ENCODE data around the gene ATRNL1. TPM values are rescaled to one million over a fixed set of nuclear protein-coding genes. Genes with fewer than 3 reads are reported as not detected.

Gene ATRNL1
- total RNA-seq, 4 donors from 2014 or later, result 4.4 to 18.4 (median 14.4) TPM

- DNase-seq, result no peak
- H3K36me3 ChIP-seq, result no peaks in the 10 kb centered on the region
- in situ Hi-C loops (cut with MboI; ENCODE audit: low pct_ligation_motif_present in 1 of 4, low pct_unique_long_range_greater_than_20kb in 1 of 4, low sequenced_read_pairs in 3 of 4) (no loop called here), intact Hi-C loops (cut with DNase I; ENCODE audit: low total_unique reads) (no loop called here)
- no peak overlapping the region for H3K27ac ChIP-seq
- no peak overlapping the region for H3K4me3 ChIP-seq
- no peaks in the 10 kb centered on the region for H3K27me3 ChIP-seq
- TF ChIP-seq POLR2AphosphoS5 (IDR thresholded peaks at IDR 0.05) (no peak), CTCF (IDR thresholded peaks at IDR 0.05) (no peak), POLR2A (IDR thresholded peaks at IDR 0.05) (no peak), EP300 (IDR thresholded peaks at IDR 0.05; ENCODE audit: low read depth) (no peak)
- 72 to 85% methylated on average over 1 of the region's 1 CpG for WGBS, 2 donors (ENCODE audit: low coverage in 1 of 2)
- no peaks in the 10 kb centered on the region for H3K9me3 ChIP-seq
- H3K4me1 ChIP-seq, result no peaks in the 10 kb centered on the region
These were observed 19.4 kb upstream of the ATRNL1 start for GRCh38 chr10:115073796-115074195.

GRCh38 chr10:115082506-115082905, 10.7 kb upstream of the ATRNL1 start:
- 35 to 39% methylated on average over 2 of the region's 2 CpGs for WGBS, 2 donors (ENCODE audit: low coverage in 1 of 2)

GRCh38 chr10:115084277-115084850, 8.8 kb upstream of the ATRNL1 start:
- H3K27ac ChIP-seq, result no peak overlapping the region
- H3K36me3 ChIP-seq, result no peaks in the 10 kb centered on the region
- no peak overlapping the region for H3K4me3 ChIP-seq
- no peak for DNase-seq
- no peaks in the 10 kb centered on the region for H3K9me3 ChIP-seq
- peaks cover 9% of the 10 kb centered on the region for H3K27me3 ChIP-seq
- TF ChIP-seq POLR2AphosphoS5 (IDR thresholded peaks at IDR 0.05), result no peak
- no peak for TF ChIP-seq POLR2A (IDR thresholded peaks at IDR 0.05)
- no peak for TF ChIP-seq CTCF (IDR thresholded peaks at IDR 0.05)
- TF ChIP-seq EP300 (IDR thresholded peaks at IDR 0.05; ENCODE audit: low read depth), result no peak
- in situ Hi-C loops (cut with MboI; ENCODE audit: low pct_ligation_motif_present in 1 of 4, low pct_unique_long_range_greater_than_20kb in 1 of 4, low sequenced_read_pairs in 3 of 4) (no loop called here), intact Hi-C loops (cut with DNase I; ENCODE audit: low total_unique reads) (no loop called here)
- no peaks in the 10 kb centered on the region for H3K4me1 ChIP-seq
- 75 to 81% methylated on average over 5 of the region's 5 CpGs for WGBS, 2 donors (ENCODE audit: low coverage in 1 of 2)

More at GRCh38 chr10:115082506-115082905, 10.7 kb upstream of the ATRNL1 start:
- Histone ChIP-seq H3K4me3 (no peak overlapping the region), H3K4me1 (no peaks in the 10 kb centered on the region), H3K36me3 (no peaks in the 10 kb centered on the region), H3K27me3 (no peaks in the 10 kb centered on the region), H3K27ac (no peak overlapping the region), H3K9me3 (no peaks in the 10 kb centered on the region)
- intact Hi-C loops (cut with DNase I; ENCODE audit: low total_unique reads), result no loop called here
- no peak for DNase-seq
- in situ Hi-C loops (cut with MboI; ENCODE audit: low pct_ligation_motif_present in 1 of 4, low pct_unique_long_range_greater_than_20kb in 1 of 4, low sequenced_read_pairs in 3 of 4), result no loop called here
- TF ChIP-seq CTCF (IDR thresholded peaks at IDR 0.05) (no peak), EP300 (IDR thresholded peaks at IDR 0.05; ENCODE audit: low read depth) (no peak), POLR2A (IDR thresholded peaks at IDR 0.05) (no peak), POLR2AphosphoS5 (IDR thresholded peaks at IDR 0.05) (no peak)

- in situ Hi-C loops (cut with MboI; ENCODE audit: low pct_ligation_motif_present in 1 of 4, low pct_unique_long_range_greater_than_20kb in 1 of 4, low sequenced_read_pairs in 3 of 4) (no loop called here), intact Hi-C loops (cut with DNase I; ENCODE audit: low total_unique reads) (no loop called here)
- no peak overlapping the region for H3K4me3 ChIP-seq
- no peaks in the 10 kb centered on the region for H3K9me3 ChIP-seq
- H3K4me1 ChIP-seq, result peaks cover 0 to 20% (median 8%) of the 10 kb centered on the region in 4 donors
- TF ChIP-seq POLR2AphosphoS5 (IDR thresholded peaks at IDR 0.05), result no peak
- TF ChIP-seq EP300 (IDR thresholded peaks at IDR 0.05; ENCODE audit: low read depth), result no peak
- no peak for TF ChIP-seq CTCF (IDR thresholded peaks at IDR 0.05)
- no peak for TF ChIP-seq POLR2A (IDR thresholded peaks at IDR 0.05)
- H3K27ac ChIP-seq, result peak overlapping the region in 3 of 4 donors; percentile 77 to 81 (median 79)
- peaks cover 76% of the 10 kb centered on the region for H3K27me3 ChIP-seq
- WGBS, 2 donors (ENCODE audit: low coverage in 1 of 2), result 67 to 80% methylated on average over 1 to 6 of the region's 6 CpGs
- H3K36me3 ChIP-seq, result no peaks in the 10 kb centered on the region
- DNase-seq, result no peak
These were observed 2.0 kb upstream of the ATRNL1 start for GRCh38 chr10:115091161-115091560.
